H1 (cell line): ENCODE results near the gene MYLK.

Source experiments
- CTCF ChIP-seq, 3 experiments: IDR thresholded peaks; 1 replicate in 2 of 3; 2 replicates in 1 of 3; pipeline versions ENCODE4 v1.5.1 to v1.6.1; 2011; ENCODE audit warnings: low read length in 3 of 3, mild to moderate bottlenecking in 3 of 3, inconsistent platforms in 2 of 3, low read depth in 1 of 3, moderate library complexity in 1 of 3; ENCODE audit not compliant: insufficient read depth in 1 of 3; ENCODE audit errors: control extremely low read depth in 1 of 3
- MAFK ChIP-seq: IDR thresholded peaks from 2 replicates; pipeline ENCODE4 v1.6.1; 2012; ENCODE audit warnings: low read depth, mild to moderate bottlenecking, improper control_type of control experiment, low read length
- NRF1 ChIP-seq: IDR thresholded peaks from 2 replicates; pipeline ENCODE4 v1.6.1; 2011; ENCODE audit warnings: mild to moderate bottlenecking, low read depth, low read length, improper control_type of control experiment
- RAD21 ChIP-seq, 2 experiments: IDR thresholded peaks in 1 of 2; conservative IDR thresholded peaks in 1 of 2; 2 replicates each; pipeline ENCODE4 v1.6.1; 2011; ENCODE audit warnings: low read depth in 2 of 2, low read length in 2 of 2, improper control_type of control experiment in 1 of 2, inconsistent platforms in 1 of 2, mild to moderate bottlenecking in 1 of 2, moderate library complexity in 1 of 2
- SP1 ChIP-seq: IDR thresholded peaks from 2 replicates; pipeline ENCODE4 v1.6.1; 2011; ENCODE audit warnings: low read depth, low read length

GRCh38 chr3:123637131-123637530 lies 247.0 kb downstream of the MYLK start:
- TF ChIP-seq RAD21 (IDR thresholded peaks at IDR 0.05 in 1 of 2, conservative IDR thresholded peaks at IDR 0.05 in 1 of 2; ENCODE audit: low read depth in 2 of 2, low read length in 2 of 2), result no peak
- TF ChIP-seq CTCF (IDR thresholded peaks at IDR 0.05; ENCODE audit: control extremely low read depth in 1 of 3, insufficient read depth in 1 of 3, low read depth in 1 of 3, low read length in 3 of 3), result no peak
- no peak for TF ChIP-seq SP1
- TF ChIP-seq NRF1, result no peak
- no peak for TF ChIP-seq MAFK
